ENCODE data around the gene SERINC5.
A peak's percentile ranks its signal among the peaks of the same experiment; 100 is the strongest.

SERINC5 gene

GRCh38 chr5:80217667-80218066 is 38.2 kb downstream of the SERINC5 start:
- no peak for TF ChIP-seq CTCF (conservative IDR thresholded peaks at IDR 0.05; ENCODE audit: low read length)
- H3K4me3 ChIP-seq (ENCODE audit: low read length) = no peak overlapping the region
- DNase-seq (ENCODE audit: low read depth) = no peak

GRCh38 chr5:80216753-80217596 is 38.9 kb downstream of the SERINC5 start:
- no peak for TF ChIP-seq CTCF (conservative IDR thresholded peaks at IDR 0.05; ENCODE audit: low read length)
- no peak overlapping the region for H3K4me3 ChIP-seq (ENCODE audit: low read length)
- DNase-seq (ENCODE audit: low read depth) = peak; percentile 36

GRCh38 chr5:80216096-80216495 is 39.8 kb downstream of the SERINC5 start:
- no peak for TF ChIP-seq CTCF (conservative IDR thresholded peaks at IDR 0.05; ENCODE audit: low read length)
- no peak overlapping the region for H3K4me3 ChIP-seq (ENCODE audit: low read length)
- DNase-seq (ENCODE audit: low read depth) = no peak

GRCh38 chr5:80215523-80215922 is 40.3 kb downstream of the SERINC5 start:
- TF ChIP-seq CTCF (conservative IDR thresholded peaks at IDR 0.05; ENCODE audit: low read length) = no peak
- no peak overlapping the region for H3K4me3 ChIP-seq (ENCODE audit: low read length)
- DNase-seq (ENCODE audit: low read depth) = no peak

- no peak for TF ChIP-seq CTCF (conservative IDR thresholded peaks at IDR 0.05; ENCODE audit: low read length)
- no peak for DNase-seq (ENCODE audit: low read depth)
- H3K4me3 ChIP-seq (ENCODE audit: low read length) = no peak overlapping the region
These were observed 42.4 kb downstream of the SERINC5 start for GRCh38 chr5:80213466-80213865.

GRCh38 chr5:80212171-80212667 is 43.6 kb downstream of the SERINC5 start:
- H3K4me3 ChIP-seq (ENCODE audit: low read length) = no peak overlapping the region
- no peak for DNase-seq (ENCODE audit: low read depth)
- no peak for TF ChIP-seq CTCF (conservative IDR thresholded peaks at IDR 0.05; ENCODE audit: low read length)

- TF ChIP-seq CTCF (conservative IDR thresholded peaks at IDR 0.05; ENCODE audit: low read length) = no peak
- no peak overlapping the region for H3K4me3 ChIP-seq (ENCODE audit: low read length)
- DNase-seq (ENCODE audit: low read depth) = no peak
These were observed 44.5 kb downstream of the SERINC5 start for GRCh38 chr5:80211327-80211726.
